ENCODE results near the gene COL8A2.

DNA sequence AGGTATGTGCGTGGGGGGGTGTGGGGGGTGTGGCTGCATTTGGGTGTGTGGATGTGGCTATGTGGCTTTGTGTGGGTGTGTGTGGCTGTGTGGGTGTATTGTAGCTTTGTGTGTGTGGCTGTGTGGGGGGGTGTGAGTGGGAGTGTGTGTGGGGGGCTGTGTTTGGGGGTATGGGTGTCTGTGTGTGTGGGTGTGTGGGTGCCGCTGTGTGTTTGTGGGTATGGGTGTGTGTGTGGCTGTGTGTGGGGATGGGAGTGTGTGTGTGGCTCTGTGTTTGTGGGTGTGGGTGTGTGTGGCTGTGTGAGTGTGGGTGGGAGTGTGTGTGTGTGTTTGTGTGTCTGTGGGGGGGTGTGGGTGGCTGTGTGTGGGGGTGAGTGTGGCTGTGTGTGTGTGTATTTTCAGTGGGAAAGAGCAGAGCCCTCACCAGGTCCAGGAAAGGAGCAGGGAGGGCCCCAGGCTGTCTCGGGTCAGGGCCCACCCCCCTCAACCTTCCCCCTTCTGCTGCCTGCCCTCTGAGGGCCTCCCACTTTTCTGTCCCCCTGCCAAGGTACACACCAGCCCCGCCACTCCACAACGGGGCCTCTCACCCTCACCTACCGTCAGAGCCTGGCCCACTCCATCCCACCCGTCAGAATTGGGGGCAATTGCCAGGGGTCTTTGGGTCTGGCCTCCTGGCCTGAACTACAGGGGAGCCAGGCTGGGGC, 1.9 kb upstream of the COL8A2 start:
- TF ChIP-seq, protein P1, sequence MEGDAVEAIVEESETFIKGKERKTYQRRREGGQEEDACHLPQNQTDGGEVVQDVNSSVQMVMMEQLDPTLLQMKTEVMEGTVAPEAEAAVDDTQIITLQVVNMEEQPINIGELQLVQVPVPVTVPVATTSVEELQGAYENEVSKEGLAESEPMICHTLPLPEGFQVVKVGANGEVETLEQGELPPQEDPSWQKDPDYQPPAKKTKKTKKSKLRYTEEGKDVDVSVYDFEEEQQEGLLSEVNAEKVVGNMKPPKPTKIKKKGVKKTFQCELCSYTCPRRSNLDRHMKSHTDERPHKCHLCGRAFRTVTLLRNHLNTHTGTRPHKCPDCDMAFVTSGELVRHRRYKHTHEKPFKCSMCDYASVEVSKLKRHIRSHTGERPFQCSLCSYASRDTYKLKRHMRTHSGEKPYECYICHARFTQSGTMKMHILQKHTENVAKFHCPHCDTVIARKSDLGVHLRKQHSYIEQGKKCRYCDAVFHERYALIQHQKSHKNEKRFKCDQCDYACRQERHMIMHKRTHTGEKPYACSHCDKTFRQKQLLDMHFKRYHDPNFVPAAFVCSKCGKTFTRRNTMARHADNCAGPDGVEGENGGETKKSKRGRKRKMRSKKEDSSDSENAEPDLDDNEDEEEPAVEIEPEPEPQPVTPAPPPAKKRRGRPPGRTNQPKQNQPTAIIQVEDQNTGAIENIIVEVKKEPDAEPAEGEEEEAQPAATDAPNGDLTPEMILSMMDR (IDR thresholded peaks at IDR 0.05), result no peak
- no peak for TF ChIP-seq POLR2A (IDR thresholded peaks at IDR 0.05)

Measured in uterus (tissue), 2 donors.